Ovary (tissue), 3 donors: ENCODE measurements around the gene CFAP100.

Experiments
- CTCF ChIP-seq, 3 donors: fragments of 450-650 bp in 2 of 3; fragments of 200-600 bp in 1 of 3; IDR thresholded peaks; one replicate each; pipeline versions ENCODE4 v1.5.1 to v1.8.0; 2016 to 2022; ENCODE audit warnings: antibody characterized with exemption in 3 of 3, mild to moderate bottlenecking in 1 of 3
- EP300 ChIP-seq: sonication (generic); formaldehyde crosslinking; IDR thresholded peaks from one replicate; pipeline ENCODE4 v1.6.1; 2017; ENCODE audit warnings: antibody characterized with exemption
- POLR2A ChIP-seq: fragments of 450-650 bp; IDR thresholded peaks from one replicate; pipeline ENCODE4 v1.6.1; 2017; ENCODE audit warnings: antibody characterized with exemption, mild to moderate bottlenecking, moderate library complexity
- donor health status: DM: no; HTN: no; CAD: no.

GRCh38 chr3:126434931-126435411, 40.3 kb downstream of the CFAP100 start:
- no peak for TF ChIP-seq CTCF (IDR thresholded peaks at IDR 0.05)
- TF ChIP-seq EP300: no peak
- no peak for TF ChIP-seq POLR2A
